GM19351 (cell line): Measurements from ENCODE around the gene KCNK1.

Experiments used
- ATAC-seq: cut with Tn5 transposase; IDR thresholded peaks from one replicate; pipeline ENCODE4 v1.9.1; 2021; ENCODE audit warnings: mild to moderate bottlenecking, moderate library complexity; ENCODE audit not compliant: unreplicated experiment

The KCNK1 gene

GRCh38 chr1:233635765-233636502 lies 22.0 kb downstream of the KCNK1 start:
- ATAC-seq, result no peak

GRCh38 chr1:233636503-233636877 lies 22.6 kb downstream of the KCNK1 start:
- ATAC-seq, result no peak

GRCh38 chr1:233638513-233638912 lies 24.6 kb downstream of the KCNK1 start:
- no peak for ATAC-seq

GRCh38 chr1:233639611-233640010 lies 25.7 kb downstream of the KCNK1 start:
- ATAC-seq, result no peak

GRCh38 chr1:233640179-233640578 lies 26.3 kb downstream of the KCNK1 start:
- no peak for ATAC-seq

GRCh38 chr1:233641029-233641428 lies 27.1 kb downstream of the KCNK1 start:
- ATAC-seq, result no peak

- no peak for ATAC-seq
Measured at GRCh38 chr1:233647073-233647472, 33.2 kb downstream of the KCNK1 start.

GRCh38 chr1:233647636-233648035 lies 33.7 kb downstream of the KCNK1 start:
- ATAC-seq, result no peak

GRCh38 chr1:233651061-233651460 lies 37.2 kb downstream of the KCNK1 start:
- ATAC-seq, result no peak

GRCh38 chr1:233651563-233652233 lies 37.8 kb downstream of the KCNK1 start:
- no peak for ATAC-seq

GRCh38 chr1:233652526-233652925 lies 38.6 kb downstream of the KCNK1 start:
- ATAC-seq, result no peak

- ATAC-seq, result no peak
Measured at GRCh38 chr1:233654658-233655280, 40.9 kb downstream of the KCNK1 start.

GRCh38 chr1:233655301-233655740 lies 41.4 kb downstream of the KCNK1 start:
- ATAC-seq, result no peak

- no peak for ATAC-seq
Measured at GRCh38 chr1:233656032-233656635, 42.2 kb downstream of the KCNK1 start.

- no peak for ATAC-seq
Measured at GRCh38 chr1:233656687-233657086, 42.8 kb downstream of the KCNK1 start.

GRCh38 chr1:233657466-233657865 lies 43.6 kb downstream of the KCNK1 start:
- no peak for ATAC-seq

GRCh38 chr1:233659495-233659894 lies 45.6 kb downstream of the KCNK1 start:
- no peak for ATAC-seq

- no peak for ATAC-seq
Measured at GRCh38 chr1:233661376-233662159, 47.7 kb downstream of the KCNK1 start.

- ATAC-seq, result no peak
Measured at GRCh38 chr1:233662575-233663304, 48.8 kb downstream of the KCNK1 start.

GRCh38 chr1:233664253-233664652 lies 50.3 kb downstream of the KCNK1 start:
- ATAC-seq, result no peak
